ENCODE data around the gene HDDC3.

Gene HDDC3

DNA sequence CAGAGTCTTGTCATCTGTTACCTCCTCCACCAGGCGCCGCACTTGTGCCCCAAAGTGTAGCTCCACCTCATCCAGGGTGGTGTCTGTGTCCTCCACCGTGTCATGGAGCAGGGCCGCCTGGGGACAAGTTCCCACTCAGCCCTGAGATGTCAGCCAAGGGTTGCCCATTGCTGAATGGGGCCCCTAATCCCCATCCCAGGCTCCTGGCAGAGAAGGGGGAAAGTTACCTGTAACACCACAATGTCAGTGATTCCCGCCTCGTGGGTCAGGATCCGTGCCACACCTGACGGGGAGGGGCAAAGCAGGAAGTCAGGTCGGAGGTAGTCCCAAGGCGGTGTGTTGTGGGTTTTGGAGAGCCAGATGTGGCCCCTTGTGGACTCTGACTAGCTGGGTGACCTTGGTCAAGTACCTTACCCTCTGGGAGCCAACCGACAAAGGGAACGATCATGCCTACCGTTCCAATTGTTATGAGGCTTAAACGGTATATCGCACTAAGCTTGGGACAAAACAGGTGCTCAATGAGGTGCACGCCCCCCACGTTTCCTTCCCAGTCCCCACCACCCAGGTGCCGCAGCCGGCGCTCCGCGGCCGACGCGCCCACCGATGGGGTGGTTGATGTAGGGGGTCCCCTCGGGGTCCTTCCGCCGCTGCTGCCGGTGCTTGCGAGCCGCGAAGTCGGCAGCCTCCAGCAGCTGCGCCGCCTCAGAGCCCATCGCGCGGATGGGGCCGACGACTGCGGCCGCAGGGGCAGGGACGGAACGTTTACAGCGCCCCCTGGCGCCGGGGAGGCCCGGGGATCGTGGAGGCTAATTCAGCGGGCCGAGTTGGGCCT lies at the start of gene HDDC3:
HDDC3 (minus strand) TSS at position 722 of the 832 bp plus-strand sequence; CDS start at position 713, 9 bp downstream.
- DNase-seq: peak; percentile 79 to 88

DNA sequence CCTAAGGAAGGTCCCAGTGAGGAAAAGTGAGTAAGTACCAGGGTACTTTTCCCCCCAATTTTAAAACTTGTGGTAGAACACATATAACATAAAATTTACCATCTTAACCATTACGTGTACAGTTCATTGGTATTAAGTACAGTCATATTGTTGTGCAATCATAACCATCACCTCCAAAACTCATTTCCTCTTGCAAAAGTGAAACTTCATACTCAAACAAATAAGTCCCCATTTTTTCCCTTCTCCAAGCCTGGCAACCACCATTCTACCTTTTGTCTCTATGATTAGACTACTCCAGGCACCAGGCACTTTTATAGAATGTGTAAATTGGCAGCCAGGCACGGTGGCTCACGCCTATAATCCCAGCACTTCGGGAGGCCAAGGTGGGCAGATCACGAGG lies 49.8 kb upstream of the HDDC3 start:
- DNase-seq: no peak

DNA sequence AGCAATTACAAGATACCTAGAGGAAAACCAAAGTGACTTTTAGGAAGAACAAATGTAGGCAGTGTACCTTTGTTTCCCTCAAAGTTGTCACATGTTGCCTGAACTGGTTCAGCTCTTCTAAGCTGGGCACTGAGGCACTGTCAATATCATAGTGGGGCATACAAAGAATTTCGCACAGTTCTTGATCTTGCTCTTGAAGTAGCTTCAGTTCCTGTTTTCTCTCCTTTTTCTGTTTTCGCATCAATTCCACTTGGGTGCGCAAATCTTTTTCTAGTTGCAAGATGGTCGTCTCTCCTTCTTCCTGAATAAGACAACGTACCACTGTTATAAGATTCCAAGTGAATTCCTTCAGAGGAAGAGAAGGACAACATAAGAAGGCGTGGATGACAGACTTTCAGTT lies 49.3 kb upstream of the HDDC3 start:
- no peak for DNase-seq

GRCh38 chr15:90979582-90979981 lies 47.2 kb upstream of the HDDC3 start:
- no peak for DNase-seq

DNA sequence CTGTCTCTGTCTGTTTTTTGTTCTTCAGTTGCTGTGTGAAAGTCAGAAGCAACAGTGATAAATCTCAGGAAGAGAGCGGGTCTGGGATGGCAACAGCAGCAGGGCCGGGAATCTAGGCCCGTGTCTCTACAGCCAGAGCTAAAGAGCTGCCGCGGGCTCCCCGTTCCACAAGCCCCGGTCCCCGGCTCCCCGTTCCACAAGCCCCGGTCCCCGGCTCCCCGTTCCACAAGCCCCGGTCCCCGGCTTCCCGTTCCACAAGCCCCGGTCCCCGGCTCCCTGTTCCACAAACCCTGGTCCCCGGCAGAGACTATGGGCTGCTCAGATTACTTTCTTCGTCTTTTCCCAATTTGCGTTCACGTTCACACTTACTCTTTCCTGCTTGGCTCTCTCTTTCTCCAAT lies 41.9 kb upstream of the HDDC3 start:
- no peak for DNase-seq

GRCh38 chr15:90972133-90972532 lies 39.8 kb upstream of the HDDC3 start:
- no peak for DNase-seq

- no peak for DNase-seq
These were observed 37.9 kb upstream of the HDDC3 start for GRCh38 chr15:90970274-90970673.

DNA sequence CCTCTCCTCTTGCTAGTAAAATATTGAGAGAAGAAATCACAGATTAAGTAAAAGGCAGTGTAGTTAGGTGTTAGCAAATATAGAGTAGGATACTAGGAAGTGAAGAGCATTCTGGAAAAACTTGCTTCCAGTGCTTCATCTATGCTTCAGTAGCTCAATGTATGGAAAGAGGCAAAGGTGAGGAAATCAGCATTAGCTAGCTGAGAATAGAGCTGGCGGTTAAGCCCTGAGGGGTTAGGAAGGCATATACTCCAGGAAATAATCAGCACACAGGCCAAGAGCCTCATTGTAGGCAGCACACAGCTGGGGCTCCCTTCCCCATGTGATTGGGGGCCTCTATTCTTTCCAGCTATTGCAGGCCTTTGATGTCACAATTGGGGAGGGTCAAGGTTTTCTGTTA lies 36.1 kb upstream of the HDDC3 start:
- no peak for DNase-seq

DNA sequence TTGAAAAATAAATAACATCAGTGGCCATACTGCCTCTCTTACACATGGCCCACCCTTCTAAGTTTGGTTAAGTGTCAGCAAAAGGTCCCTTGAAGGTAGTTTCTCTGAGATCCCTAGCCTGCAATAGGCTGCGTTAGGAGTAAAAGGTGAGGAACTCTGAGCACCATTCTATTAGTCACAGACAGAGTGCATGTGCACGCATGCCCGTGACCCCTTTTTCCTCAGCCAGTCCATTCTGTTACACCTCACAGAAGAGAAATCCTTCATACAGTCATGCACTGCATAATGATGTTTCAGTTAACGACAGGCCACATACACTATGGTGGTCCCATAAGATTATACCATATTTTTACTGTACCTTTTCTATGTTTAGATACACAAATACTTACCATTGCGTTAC lies 34.9 kb upstream of the HDDC3 start:
- no peak for DNase-seq

GRCh38 chr15:90966262-90966661 lies 33.9 kb upstream of the HDDC3 start:
- DNase-seq: no peak

- DNase-seq: no peak
These were observed 29.7 kb upstream of the HDDC3 start for GRCh38 chr15:90962021-90962420.

DNA sequence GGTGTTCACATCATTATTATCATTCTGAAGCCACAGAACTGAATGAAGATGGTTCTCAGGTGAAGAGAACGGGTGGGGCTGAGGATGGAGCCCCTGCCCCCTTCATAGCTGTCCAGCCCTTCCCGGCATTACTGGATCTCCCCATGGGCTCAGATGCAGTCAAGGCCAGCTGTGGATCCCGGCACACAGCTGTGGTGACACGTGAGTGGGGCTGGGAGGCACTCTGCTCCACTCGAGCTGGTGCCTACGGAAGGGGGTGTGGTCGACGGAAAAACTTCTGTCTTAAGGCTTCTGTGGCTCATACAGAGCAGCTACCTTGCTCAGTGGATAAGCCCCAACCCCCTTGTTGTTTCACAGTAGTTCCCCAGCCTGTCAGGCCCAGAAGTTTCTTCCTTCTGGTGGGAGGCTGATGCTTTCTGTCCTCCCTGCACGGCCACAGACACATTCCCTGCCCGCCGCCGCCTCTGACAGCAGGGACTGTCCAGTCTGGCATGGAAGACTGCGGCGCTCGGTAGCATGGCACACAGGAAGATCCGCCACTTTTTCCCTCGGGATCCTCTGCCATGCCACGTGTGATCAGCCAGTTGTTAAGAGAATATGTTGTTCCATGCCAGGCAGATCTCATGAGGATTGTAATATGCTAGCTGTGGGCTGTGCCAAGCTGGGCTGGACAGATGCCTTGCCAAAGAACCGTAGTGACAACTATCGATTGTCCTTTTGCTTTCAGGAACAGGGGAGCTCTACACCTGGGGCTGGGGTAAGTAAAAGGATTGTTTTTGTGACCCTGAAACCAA lies 28.1 kb upstream of the HDDC3 start:
- no peak for DNase-seq

- no peak for DNase-seq
These were observed 27.5 kb upstream of the HDDC3 start for GRCh38 chr15:90959894-90960293.

DNA sequence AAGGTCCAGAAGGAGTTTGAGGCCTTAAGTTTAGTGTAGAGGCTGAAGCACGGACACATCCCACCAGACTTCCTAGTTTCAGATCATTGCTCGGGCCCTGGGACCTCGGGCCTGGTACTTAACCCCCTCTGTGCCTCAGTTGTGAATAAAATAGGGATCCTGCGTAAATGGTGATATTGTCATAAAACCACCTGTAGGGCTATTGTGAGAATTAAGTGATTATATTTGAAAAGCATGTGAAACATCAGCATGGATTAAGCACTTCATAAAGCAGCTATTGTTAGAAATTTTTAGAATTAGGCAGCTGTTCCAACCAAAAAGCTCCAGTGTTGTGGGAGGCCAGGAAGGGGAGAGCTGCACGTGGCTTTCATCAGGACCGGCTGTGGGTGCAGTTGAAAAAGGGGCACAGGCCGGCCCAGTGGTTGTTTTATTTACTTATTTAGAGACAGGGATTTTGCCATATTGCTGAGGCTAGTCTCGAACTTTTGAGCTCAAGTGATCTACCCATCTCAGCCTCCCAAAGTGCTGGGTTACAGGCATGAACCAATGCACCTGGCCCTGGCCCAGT lies 26.8 kb upstream of the HDDC3 start:
- no peak for DNase-seq

GRCh38 chr15:90957791-90958190 lies 25.4 kb upstream of the HDDC3 start:
- DNase-seq: no peak

DNA sequence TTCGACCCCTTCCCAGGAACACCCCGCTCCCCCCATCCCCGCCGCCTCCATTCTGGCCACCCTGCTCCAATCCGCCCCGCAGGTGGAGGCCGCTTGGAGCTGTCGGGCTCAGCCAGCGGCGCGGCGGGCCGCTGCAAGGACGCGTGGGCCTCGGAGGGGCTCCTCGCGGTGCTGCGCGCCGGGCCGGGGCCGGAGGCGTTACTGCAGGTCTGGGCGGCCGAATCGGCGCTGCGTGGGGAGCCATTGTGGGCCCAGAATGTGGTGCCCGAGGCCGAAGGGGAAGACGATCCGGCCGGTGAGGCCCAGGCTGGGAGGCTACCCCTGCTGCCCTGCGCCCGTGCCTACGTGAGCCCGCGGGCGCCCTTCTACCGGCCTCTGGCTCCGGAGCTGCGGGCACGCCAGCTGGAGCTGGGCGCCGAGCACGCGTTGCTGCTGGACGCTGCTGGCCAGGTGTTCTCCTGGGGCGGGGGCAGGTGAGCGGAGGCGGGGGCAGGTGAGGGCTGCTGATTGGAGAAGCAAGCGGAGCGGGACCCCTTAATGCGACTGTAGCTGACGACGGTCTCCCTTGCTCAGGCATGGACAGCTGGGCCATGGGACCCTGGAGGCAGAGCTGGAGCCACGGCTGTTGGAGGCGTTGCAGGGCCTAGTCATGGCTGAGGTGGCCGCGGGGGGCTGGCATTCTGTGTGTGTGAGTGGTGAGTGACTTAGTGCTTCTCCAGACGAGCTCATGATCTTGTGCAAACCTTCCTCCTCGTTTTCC lies 24.9 kb upstream of the HDDC3 start:
- peak in 1 of 2 experiments; percentile 18 for DNase-seq

- DNase-seq: peak; percentile 49 to 80
These were observed 24.1 kb upstream of the HDDC3 start for GRCh38 chr15:90956274-90957030.

- DNase-seq: peak in 1 of 2 experiments; percentile 11
These were observed 23.4 kb upstream of the HDDC3 start for GRCh38 chr15:90955624-90956273.

DNA sequence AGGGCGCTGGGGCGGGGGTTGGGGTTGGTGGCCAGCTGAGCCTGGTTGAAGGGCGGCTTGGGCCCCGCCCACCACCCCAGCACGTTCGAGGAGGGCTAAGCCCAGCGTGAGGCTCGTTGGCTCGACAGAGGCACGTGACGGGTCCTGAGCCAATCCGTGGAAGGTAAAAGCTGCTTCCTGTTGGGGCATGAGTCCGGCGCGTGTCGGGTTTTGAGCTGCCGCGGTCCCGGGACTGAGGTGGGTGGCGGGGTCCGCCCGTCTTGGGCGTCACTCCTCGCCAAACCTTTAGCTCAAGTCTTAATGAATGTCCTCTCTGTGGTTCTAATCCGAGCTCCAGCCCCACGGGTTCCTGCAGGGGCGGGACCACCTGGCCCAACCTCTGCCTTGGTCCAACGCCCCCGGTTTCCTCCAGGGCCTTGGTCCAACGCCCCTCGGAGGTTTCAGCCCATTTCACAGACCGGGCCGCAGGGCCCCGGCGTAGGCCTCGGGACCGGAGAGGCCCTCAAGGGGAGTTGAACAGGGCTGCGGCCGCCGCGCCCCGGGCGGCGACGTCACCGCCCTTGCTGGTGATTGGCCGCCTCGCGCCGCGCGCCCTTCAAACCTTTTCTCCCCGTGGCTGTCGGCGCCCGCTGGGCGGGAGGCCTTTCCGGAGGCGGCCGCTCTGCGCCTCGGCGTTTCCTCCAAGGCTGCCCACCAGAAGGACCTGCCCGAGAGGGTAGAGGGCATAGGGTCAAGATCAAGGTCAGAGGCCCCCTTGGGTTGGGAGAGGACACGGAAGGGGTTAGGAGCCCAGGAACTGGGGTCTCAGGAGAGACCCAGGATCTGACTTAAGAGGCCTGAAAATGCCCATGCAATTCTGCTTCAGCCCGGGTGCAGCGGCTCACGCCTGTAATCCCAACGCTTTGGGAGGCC lies 22.6 kb upstream of the HDDC3 start, which contains the start of gene RCCD1:
RCCD1 (plus strand) TSS at position 173 of the 912 bp plus-strand sequence. CDS start 1,851 bp downstream, outside the sequence.
- DNase-seq: peak; percentile 70 to 81

Measured in NCI-H187 (cell line).